Endometrium (tissue), 2 donors: Measurements from ENCODE around the gene R3HDM4.

ENCODE experiments used
- FAIRE-seq: peaks from 2 replicates; lab custom pipeline; 2012; peaks lifted over from hg19 to GRCh38; lab: Jason Lieb, UNC
- donor health status: control.
- donor health status: control.

Gene R3HDM4

GRCh38 chr19:872266-872951 is 40.6 kb downstream of the R3HDM4 start:
- FAIRE-seq: no peak

- FAIRE-seq: no peak
Observed at GRCh38 chr19:871446-872265, 41.4 kb downstream of the R3HDM4 start.

- no peak for FAIRE-seq
Observed at GRCh38 chr19:870963-871401, 42.0 kb downstream of the R3HDM4 start.

GRCh38 chr19:870314-870713 is 42.7 kb downstream of the R3HDM4 start:
- FAIRE-seq: no peak

- no peak for FAIRE-seq
Observed at GRCh38 chr19:869245-870177, 43.5 kb downstream of the R3HDM4 start.

GRCh38 chr19:868458-869244 is 44.4 kb downstream of the R3HDM4 start:
- FAIRE-seq: no peak

GRCh38 chr19:867855-868457 is 45.1 kb downstream of the R3HDM4 start:
- FAIRE-seq: no peak

GRCh38 chr19:867301-867793 is 45.7 kb downstream of the R3HDM4 start:
- FAIRE-seq: no peak

GRCh38 chr19:866769-867300 is 46.2 kb downstream of the R3HDM4 start:
- FAIRE-seq: no peak

GRCh38 chr19:863315-863620 is 49.8 kb downstream of the R3HDM4 start:
- no peak for FAIRE-seq

- FAIRE-seq: no peak
Observed at GRCh38 chr19:862581-863314, 50.3 kb downstream of the R3HDM4 start.

- FAIRE-seq: no peak
Observed at GRCh38 chr19:861756-862580, 51.1 kb downstream of the R3HDM4 start.

GRCh38 chr19:861141-861755 is 51.8 kb downstream of the R3HDM4 start:
- no peak for FAIRE-seq

- no peak for FAIRE-seq
Observed at GRCh38 chr19:858868-859843, 53.9 kb downstream of the R3HDM4 start, which contains the start of gene CFD. TSS of gene CFD (plus strand) at chr19:859664. CDS start at chr19:859690, 26 bp downstream.

- no peak for FAIRE-seq
Observed at GRCh38 chr19:858284-858683, 54.7 kb downstream of the R3HDM4 start.

- no peak for FAIRE-seq
Observed at GRCh38 chr19:855566-856120, 57.4 kb downstream of the R3HDM4 start.

GRCh38 chr19:855142-855541 is 57.9 kb downstream of the R3HDM4 start:
- no peak for FAIRE-seq
